HepG2 (cell line): Measurements from ENCODE around the gene IFITM5.
"Not testable (repeated sequence)": the region's sequence is repeated elsewhere in the genome, so short reads cannot be mapped to it uniquely, and the experiment has no call there.

Source experiments
- BCL3 ChIP-seq: sonication (generic); formaldehyde crosslinking; IDR thresholded peaks from 2 replicates; pipeline ENCODE4 v1.5.1; 2020; ENCODE audit warnings: mild to moderate bottlenecking, missing genetic modification reagents, moderate library complexity
- JUND ChIP-seq: sonication (generic); formaldehyde crosslinking; IDR thresholded peaks from 2 replicates; pipeline ENCODE4 v1.8.0; 2022; ENCODE audit warnings: mild to moderate bottlenecking, missing genetic modification reagents
- ZSCAN20 ChIP-seq: sonication (generic); formaldehyde crosslinking; IDR thresholded peaks from 2 replicates; pipeline ENCODE4 v1.4.0; 2020; ENCODE audit warnings: missing genetic modification reagents, mild to moderate bottlenecking, borderline replicate concordance

DNA sequence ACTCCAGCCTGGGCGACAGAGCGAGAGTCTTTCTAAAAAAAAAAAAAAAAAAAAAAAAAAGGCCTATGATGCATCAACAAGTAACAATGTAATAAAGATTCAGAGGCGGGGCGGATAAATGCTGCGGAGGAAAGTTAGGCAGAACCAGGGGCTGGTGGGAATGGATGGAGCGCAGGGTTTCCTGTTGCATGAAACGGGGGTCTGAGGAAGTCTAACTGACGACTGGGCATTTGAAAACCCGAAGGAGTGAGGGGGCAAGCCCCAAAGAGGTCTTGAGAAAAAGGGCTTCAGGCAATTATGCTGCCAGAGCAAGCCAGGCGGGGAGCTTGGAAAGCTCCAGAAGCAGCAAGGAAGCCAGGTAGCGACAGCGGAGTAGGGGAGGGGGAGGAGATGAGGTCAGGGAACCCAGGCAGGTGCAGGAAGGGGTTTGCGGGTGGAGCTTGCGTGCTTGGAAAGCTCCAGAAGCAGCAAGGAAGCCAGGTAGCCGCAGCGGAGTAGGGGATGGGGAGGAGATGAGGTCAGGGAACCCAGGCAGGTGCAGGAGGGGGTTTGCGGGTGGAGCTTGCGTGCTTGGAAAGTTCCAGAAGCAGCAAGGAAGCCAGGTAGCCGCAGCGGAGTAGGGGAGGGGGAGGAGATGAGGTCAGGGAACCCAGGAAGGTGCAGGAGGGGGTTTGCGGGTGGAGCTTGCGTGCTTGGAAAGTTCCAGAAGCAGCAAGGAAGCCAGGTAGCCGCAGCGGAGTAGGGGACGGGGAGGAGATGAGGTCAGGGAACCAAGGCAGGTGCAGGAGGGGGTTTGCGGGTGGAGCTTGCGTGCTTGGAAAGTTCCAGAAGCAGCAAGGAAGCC is 12.1 kb downstream of the IFITM5 start:
- TF ChIP-seq BCL3 (CRISPR knock-in tag); ZSCAN20; JUND (CRISPR knock-in tag): not testable (repeated sequence)
